ENCODE measurements around the gene ARSG. TPM values are rescaled to one million over a fixed set of nuclear protein-coding genes. Genes with fewer than 3 reads are reported as not detected.
A peak's percentile ranks its signal among the peaks of the same experiment; 100 is the strongest.

The ARSG gene
- total and polyA plus RNA-seq, 2 of the 13 experiments (the other 11 are each of a cell fraction or from before 2014, with no cell fraction given): 3.7 to 15.2 TPM

DNA sequence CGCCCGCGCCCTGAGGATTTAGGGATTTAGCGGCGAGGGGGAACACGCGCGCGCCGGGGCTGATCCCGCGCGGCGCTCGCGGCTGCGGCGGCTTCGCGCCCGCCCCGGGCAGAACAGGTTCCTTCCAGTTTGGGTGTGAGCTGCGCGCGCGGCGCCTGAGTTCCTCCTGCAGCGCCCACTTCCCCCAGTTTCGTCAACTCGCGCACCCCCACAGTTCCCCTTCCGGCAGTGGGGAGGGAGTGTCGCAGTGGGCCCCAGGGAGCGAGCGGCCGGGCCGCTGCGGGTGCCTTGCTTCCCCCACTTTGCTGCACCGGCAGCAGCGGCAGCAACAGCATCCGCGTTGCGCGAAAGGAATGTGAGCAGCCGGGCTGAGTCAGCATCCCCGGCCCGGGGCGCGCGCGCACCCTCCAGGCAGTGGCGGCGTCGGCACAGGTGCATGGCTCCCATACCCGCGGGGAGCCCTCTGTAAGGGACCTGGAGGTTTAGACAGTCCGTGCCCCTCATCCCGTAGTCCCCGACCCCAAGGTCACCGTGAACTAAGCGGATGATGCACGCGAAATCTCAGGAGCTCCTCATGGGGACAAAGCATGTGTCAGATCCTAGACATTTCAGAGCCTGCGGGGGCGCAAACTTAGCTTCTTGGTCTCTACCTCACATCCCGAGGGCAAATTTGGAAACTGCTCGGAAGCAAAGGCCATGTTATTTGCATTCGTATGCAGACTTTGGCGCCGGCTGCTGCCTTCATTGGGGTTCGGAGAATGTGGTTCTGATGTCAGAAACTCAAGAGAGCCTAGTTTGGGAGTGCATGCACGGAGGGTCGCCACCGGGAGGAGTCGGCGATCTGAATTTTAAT lies 767 bp downstream of the ARSG start (continued):
- TF ChIP-seq, protein P1, sequence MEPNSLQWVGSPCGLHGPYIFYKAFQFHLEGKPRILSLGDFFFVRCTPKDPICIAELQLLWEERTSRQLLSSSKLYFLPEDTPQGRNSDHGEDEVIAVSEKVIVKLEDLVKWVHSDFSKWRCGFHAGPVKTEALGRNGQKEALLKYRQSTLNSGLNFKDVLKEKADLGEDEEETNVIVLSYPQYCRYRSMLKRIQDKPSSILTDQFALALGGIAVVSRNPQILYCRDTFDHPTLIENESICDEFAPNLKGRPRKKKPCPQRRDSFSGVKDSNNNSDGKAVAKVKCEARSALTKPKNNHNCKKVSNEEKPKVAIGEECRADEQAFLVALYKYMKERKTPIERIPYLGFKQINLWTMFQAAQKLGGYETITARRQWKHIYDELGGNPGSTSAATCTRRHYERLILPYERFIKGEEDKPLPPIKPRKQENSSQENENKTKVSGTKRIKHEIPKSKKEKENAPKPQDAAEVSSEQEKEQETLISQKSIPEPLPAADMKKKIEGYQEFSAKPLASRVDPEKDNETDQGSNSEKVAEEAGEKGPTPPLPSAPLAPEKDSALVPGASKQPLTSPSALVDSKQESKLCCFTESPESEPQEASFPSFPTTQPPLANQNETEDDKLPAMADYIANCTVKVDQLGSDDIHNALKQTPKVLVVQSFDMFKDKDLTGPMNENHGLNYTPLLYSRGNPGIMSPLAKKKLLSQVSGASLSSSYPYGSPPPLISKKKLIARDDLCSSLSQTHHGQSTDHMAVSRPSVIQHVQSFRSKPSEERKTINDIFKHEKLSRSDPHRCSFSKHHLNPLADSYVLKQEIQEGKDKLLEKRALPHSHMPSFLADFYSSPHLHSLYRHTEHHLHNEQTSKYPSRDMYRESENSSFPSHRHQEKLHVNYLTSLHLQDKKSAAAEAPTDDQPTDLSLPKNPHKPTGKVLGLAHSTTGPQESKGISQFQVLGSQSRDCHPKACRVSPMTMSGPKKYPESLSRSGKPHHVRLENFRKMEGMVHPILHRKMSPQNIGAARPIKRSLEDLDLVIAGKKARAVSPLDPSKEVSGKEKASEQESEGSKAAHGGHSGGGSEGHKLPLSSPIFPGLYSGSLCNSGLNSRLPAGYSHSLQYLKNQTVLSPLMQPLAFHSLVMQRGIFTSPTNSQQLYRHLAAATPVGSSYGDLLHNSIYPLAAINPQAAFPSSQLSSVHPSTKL (CRISPR knock-in tag; IDR thresholded peaks at IDR 0.05): peak; percentile 57; the same call in 1 of the 2 replicates
- TF ChIP-seq, protein P2, sequence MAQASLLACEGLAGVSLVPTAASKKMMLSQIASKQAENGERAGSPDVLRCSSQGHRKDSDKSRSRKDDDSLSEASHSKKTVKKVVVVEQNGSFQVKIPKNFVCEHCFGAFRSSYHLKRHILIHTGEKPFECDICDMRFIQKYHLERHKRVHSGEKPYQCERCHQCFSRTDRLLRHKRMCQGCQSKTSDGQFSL (CRISPR knock-in tag; IDR thresholded peaks at IDR 0.05): peak; percentile 41; the same call in 1 of the 2 replicates
- TF ChIP-seq ZSCAN25 (CRISPR knock-in tag; IDR thresholded peaks at IDR 0.05): peak; percentile 20; the same call in 1 of the 2 replicates
- no peak for TF ChIP-seq SMARCE1 (IDR thresholded peaks at IDR 0.05; ENCODE audit: borderline replicate concordance)
- TF ChIP-seq REL (CRISPR knock-in tag; conservative IDR thresholded peaks at IDR 0.05): no peak
- no peak for TF ChIP-seq CHD2 (IDR thresholded peaks at IDR 0.05; ENCODE audit: low read depth, low read length)
- TF ChIP-seq, protein P3, sequence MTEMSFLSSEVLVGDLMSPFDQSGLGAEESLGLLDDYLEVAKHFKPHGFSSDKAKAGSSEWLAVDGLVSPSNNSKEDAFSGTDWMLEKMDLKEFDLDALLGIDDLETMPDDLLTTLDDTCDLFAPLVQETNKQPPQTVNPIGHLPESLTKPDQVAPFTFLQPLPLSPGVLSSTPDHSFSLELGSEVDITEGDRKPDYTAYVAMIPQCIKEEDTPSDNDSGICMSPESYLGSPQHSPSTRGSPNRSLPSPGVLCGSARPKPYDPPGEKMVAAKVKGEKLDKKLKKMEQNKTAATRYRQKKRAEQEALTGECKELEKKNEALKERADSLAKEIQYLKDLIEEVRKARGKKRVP (CRISPR knock-in tag; IDR thresholded peaks at IDR 0.05): peak in 1 of 2 experiments; percentile 61; a peak in 2 of 4 replicates
- 0 out of 2 replicates have a peak, but pooled peaks have one; percentile 10 for TF ChIP-seq RCOR2 (CRISPR knock-in tag; IDR thresholded peaks at IDR 0.05)
- 0 out of 2 replicates have a peak, but pooled peaks have one; percentile 24 for TF ChIP-seq ZNF749 (CRISPR knock-in tag; IDR thresholded peaks at IDR 0.05; ENCODE audit: borderline replicate concordance)
- 0 out of 2 replicates have a peak, but pooled peaks have one; percentile 25 for TF ChIP-seq ZFP36L2 (CRISPR knock-in tag; IDR thresholded peaks at IDR 0.05)
- TF ChIP-seq IRF2 (CRISPR knock-in tag; IDR thresholded peaks at IDR 0.05): peak; percentile 59
- TF ChIP-seq KDM1A (CRISPR knock-in tag; IDR thresholded peaks at IDR 0.05): peak; percentile 65; the same call in 1 of the 2 replicates
- peak; percentile 23 for TF ChIP-seq THAP11 (CRISPR knock-in tag; IDR thresholded peaks at IDR 0.05)
- no peak for TF ChIP-seq TEAD2 (CRISPR knock-in tag; IDR thresholded peaks at IDR 0.05)
- TF ChIP-seq, protein P4, sequence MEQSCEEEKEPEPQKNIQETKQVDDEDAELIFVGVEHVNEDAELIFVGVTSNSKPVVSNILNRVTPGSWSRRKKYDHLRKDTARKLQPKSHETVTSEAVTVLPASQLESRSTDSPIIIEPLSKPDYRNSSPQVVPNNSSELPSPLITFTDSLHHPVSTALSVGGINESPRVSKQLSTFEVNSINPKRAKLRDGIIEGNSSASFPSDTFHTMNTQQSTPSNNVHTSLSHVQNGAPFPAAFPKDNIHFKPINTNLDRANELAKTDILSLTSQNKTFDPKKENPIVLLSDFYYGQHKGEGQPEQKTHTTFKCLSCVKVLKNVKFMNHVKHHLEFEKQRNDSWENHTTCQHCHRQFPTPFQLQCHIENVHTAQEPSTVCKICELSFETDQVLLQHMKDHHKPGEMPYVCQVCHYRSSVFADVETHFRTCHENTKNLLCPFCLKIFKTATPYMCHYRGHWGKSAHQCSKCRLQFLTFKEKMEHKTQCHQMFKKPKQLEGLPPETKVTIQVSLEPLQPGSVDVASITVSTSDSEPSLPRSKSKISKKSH (CRISPR knock-in tag; IDR thresholded peaks at IDR 0.05; ENCODE audit: borderline replicate concordance): peak; percentile 78; the same call in 1 of the 2 replicates
- TF ChIP-seq, protein P5, sequence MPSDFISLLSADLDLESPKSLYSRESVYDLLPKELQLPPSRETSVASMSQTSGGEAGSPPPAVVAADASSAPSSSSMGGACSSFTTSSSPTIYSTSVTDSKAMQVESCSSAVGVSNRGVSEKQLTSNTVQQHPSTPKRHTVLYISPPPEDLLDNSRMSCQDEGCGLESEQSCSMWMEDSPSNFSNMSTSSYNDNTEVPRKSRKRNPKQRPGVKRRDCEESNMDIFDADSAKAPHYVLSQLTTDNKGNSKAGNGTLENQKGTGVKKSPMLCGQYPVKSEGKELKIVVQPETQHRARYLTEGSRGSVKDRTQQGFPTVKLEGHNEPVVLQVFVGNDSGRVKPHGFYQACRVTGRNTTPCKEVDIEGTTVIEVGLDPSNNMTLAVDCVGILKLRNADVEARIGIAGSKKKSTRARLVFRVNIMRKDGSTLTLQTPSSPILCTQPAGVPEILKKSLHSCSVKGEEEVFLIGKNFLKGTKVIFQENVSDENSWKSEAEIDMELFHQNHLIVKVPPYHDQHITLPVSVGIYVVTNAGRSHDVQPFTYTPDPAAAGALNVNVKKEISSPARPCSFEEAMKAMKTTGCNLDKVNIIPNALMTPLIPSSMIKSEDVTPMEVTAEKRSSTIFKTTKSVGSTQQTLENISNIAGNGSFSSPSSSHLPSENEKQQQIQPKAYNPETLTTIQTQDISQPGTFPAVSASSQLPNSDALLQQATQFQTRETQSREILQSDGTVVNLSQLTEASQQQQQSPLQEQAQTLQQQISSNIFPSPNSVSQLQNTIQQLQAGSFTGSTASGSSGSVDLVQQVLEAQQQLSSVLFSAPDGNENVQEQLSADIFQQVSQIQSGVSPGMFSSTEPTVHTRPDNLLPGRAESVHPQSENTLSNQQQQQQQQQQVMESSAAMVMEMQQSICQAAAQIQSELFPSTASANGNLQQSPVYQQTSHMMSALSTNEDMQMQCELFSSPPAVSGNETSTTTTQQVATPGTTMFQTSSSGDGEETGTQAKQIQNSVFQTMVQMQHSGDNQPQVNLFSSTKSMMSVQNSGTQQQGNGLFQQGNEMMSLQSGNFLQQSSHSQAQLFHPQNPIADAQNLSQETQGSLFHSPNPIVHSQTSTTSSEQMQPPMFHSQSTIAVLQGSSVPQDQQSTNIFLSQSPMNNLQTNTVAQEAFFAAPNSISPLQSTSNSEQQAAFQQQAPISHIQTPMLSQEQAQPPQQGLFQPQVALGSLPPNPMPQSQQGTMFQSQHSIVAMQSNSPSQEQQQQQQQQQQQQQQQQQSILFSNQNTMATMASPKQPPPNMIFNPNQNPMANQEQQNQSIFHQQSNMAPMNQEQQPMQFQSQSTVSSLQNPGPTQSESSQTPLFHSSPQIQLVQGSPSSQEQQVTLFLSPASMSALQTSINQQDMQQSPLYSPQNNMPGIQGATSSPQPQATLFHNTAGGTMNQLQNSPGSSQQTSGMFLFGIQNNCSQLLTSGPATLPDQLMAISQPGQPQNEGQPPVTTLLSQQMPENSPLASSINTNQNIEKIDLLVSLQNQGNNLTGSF (CRISPR knock-in tag; IDR thresholded peaks at IDR 0.05): no peak
